NCI-H2029 treated with DMSO at 0.1 percent for 48 hours (cell line): ENCODE data around the gene ATP5F1E.
A peak's percentile ranks its signal among the peaks of the same experiment; 100 is the strongest.
"Not testable (repeated sequence)": the region's sequence is repeated elsewhere in the genome, so short reads cannot be mapped to it uniquely, and the experiment has no call there.

Experiments
- DNase-seq: peaks from one replicate; lab custom pipeline; 2025; lab: John Stamatoyannopoulos, UW

ATP5F1E gene

DNA sequence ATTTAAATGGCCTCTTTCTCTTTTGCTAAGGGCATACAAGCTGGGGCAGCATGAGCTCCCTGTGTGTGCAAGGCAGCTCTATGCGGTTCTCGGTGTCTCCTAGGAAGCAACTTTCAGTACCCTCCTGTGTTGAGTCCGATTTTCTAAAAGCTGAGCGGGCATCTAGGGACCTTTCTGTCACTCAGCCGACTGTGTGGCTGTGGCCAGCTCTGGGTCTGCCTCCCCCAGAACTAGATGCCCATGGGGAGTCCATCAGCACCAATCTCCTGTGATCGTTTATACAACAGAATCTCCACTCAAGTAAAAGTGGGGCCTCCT, 43.6 kb downstream of the ATP5F1E start:
- no peak for DNase-seq

DNA sequence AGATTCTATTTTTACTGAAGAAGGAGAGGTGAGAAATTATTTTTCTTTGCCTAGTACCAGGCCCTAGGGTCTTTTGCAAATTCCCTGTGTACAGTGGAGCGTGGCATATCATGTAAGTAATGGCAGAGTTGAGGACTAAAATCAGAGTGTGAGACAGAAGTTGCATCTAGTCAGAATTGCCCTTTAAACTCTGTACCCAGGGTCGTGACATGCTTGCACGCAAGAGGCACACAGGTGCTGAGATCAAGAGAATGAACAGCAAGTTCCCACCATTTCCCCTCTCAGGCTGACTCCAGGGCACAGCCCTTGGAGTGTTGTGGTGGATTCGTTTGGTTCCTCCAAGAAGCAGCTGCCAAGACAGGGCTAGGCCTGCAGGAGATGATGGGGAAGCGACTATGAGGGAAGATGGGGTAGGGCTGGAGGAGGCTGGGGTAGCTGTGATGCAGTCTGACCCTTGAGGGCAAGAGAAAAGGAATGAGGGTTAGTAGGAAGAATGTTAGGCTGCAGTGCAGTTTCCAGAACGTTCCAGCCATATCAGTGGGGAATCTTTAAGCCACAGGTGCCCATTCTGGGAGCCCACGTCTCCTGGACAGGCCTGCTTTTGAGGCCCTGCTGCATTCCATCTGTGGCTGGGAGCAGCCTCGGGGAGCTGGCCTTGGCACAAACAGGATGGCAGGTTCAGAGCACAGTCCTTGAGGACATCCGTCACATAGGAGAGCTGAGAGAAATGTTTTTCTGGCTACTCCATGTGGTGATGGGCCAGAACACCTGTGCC, 44.2 kb downstream of the ATP5F1E start:
- DNase-seq = no peak

DNA sequence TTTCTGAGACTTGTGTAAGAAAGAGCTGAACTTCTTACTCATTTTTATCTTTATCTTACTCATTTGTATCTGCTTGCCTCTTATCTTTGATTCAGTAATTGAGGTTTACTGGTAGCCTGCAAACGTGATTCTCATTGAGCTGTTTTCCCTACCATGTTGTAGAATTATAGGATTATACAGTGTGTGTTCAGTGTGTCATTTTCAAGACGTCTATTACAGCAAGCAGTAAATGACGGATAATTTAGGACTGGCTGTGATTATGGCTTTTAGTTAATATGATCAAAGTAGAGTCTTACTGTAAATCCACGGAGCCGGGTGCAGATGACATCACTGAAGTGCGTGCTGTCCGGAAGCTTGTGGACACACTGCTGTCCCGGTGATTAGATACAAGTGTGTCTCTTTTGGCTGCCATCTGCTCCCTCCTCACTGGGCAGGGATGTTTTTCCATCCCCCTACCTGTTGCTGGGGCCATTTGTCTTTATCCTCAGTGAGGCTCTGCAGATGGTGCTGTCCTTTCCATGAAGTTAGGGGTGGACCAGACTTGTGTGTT, 45.1 kb downstream of the ATP5F1E start:
- DNase-seq = no peak

DNA sequence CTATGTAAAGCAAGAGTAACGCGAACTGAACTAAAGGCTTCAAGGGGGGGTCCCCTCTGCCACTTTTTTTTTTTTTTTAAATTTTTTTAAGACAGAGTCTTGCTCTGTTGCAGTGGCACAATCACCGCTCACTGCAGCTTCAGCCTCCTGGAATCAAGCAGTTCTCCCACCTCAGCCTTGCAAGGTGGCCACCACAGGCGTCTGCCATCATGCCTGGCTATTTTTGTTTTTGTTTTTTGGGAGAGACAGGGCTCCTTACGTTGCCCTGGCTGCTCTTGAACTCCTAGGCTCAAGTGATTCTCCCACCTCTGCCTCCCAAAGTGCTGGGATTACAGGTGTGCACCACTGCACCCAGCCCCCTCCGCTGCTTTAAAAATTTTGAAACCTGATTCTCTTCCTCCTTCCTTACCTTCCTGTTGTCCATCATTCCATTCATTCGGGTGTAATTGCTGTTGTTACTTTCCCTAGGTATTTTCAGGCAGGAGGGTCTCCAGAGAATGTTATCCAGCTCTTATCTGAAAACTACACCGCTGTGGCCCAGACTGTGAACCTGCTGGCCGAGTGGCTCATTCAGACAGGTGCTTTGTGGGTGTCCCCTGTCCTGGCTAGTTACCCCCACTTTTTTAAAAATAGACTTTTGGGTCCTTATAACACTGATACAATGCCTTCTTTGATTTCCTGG, 45.7 kb downstream of the ATP5F1E start:
- DNase-seq = no peak

DNA sequence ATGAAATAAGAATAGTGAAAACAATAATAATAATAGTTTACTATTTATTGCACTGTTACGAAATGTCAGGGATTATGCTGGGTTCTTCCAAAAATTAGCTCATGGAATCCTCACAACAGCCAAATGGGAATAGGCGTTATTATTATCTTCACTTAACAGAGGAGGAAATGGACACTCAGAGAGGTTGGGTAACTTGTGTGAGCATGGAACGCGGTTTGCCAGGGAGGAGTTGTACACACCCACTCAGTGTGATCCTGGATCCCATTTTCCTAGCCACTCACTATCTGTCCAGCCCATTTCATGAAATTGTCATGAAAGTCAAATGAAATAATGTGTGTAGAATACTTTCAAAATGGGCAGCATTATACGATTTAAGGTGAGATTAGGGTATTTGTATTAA, 46.5 kb downstream of the ATP5F1E start:
- no peak for DNase-seq

DNA sequence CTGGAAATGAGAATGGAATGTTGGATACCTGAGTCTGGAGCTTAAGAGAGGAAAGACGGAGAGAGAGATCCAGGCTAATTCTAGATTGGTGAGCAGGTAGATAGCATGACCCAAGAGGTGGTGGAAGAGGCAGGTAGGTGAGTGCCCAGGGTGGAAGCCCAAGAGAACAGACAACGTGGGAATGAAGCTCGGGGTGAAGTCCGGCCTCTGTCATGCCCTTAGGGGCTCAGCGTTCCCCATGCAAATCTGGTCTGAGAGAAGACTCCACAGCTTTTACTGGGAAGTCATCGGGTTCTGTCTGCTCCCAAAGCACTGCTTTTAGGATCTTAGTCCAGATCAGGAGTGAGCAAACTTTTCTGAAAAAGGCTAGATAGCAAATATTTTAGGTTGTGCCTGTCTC, 47.4 kb downstream of the ATP5F1E start:
- no peak for DNase-seq

DNA sequence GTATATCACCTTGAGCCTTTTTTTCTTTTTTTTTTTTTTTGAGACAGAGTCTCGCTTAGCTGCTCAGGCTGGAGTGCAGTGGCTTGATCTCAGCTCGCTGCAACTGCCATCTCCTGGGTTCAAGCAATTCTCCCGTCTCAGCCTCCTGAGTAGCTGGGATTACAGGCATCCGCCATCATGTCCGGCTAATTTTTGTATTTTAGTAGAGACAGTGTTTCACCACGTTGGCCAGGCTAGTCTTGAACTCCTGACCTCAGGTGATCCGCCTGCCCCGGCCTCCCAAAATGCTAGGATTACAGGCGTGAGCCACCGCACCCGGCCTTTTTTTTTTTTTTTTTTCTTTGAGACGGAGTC, 49.0 kb downstream of the ATP5F1E start:
- DNase-seq = not testable (repeated sequence)

DNA sequence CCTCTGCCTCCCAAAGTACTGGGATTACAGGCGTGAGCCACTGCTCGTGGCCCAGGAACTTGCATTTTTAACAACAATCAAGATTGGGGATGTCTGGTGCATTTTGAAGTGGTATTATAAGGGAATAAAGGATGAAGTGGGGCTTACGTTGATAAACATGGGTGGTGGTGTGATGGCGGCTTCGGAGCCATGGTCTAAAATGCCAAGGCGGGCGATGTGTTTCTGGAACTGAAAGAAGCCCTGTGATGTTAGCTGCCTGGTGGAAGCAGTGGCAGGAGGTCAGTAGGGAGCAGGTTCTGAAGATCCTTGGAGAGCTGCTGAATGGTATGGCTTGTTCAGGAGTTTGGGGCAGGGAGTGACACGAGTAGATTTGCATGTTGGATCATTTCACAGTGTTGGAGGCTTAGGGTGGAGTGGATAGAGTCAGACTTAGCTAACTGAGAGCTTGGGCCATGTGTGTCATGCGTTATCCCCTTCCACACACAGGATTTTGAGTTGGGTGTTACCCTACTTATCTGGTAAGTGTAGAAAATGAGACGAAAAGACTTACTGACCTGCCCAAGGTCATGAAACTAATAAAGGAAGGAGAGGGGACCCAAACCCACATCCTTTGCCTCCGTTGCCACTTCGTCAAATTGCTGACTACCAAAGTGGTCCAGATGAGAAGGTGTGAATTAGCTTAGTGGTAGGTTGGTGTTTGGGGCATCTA, 49.6 kb downstream of the ATP5F1E start:
- DNase-seq = no peak

DNA sequence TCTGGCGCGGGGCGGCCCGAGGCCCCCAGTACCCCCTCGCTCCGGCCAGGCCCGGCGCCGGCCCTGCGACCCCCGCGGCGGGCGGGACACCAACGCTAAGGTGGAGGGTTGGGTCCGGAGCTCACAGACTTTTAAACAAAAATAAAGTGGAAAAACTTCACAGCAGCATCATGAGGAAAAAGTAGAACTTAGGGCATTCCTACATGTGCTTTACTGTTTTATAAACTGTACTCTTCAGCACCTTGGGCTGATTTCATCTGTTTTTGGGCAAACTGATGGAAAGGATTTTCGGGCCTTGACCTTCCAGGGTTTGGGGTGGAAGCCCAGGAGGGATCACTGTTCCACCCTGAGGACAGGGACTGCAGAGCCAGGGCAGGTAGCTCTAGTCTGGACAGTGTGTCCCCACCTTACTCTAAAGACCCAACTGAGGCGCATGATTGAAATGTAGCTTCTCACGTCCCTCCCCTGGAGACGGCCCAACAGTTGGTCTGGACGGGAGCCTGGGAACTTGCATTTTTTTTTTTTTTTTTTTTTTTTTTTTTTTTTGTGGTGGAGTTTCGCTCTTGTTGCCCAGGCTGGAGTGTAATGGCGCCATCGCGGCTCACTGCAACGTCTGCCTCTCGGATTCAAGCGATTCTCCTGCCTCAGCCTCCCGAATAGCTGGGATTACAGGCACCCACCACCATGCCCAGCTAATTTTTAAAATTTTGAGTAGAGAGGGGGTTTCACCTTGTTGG, 50.3 kb downstream of the ATP5F1E start:
- DNase-seq = no peak

DNA sequence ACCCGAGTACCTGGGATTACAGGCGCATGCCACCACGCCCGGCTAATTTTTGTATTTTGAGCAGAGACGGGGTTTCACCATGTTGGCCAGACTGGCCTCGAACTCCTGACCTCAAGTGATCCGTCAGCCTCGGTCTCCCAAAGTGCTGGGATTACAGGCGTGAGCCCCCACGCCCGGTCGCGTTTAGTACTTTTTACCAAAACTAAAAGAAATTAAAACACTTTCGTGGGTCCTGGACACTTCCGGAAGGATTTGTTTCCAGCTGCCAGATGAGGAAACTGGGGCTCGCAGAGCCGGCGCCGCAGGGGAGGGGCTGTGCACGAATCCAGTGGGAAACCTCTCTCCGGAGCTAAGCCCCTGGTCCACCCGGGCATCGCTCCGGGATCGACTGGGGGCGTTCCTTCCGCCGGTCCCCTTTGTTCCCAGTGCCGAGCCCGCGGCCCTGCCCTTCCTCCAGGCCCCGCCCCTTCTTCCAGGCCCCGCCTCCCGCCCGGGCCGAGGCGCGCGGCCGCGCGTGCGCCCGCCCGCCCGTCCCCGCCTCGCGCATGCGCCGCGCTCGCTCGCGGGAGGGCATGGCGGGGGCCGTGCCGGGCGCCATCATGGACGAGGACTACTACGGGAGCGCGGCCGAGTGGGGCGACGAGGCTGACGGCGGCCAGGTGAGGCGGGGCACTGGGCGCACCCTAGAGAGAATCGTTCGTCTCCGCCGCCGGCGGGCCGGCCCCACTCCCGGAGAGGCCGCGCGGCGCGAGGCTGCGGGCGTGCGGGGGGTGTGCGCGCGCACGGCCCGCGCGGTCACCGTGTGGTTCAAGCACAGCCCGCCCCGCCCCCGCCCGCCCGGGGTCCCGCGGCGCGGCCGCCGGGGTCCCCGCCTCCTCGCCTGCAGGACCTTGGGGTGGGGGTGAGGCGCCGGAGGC, 51.2 kb downstream of the ATP5F1E start, which contains the start of gene NELFCD:
NELFCD (plus strand) TSS at position 546 of the 917 bp plus-strand sequence; CDS start at position 600, 54 bp downstream.
- peak; percentile 15 for DNase-seq

DNA sequence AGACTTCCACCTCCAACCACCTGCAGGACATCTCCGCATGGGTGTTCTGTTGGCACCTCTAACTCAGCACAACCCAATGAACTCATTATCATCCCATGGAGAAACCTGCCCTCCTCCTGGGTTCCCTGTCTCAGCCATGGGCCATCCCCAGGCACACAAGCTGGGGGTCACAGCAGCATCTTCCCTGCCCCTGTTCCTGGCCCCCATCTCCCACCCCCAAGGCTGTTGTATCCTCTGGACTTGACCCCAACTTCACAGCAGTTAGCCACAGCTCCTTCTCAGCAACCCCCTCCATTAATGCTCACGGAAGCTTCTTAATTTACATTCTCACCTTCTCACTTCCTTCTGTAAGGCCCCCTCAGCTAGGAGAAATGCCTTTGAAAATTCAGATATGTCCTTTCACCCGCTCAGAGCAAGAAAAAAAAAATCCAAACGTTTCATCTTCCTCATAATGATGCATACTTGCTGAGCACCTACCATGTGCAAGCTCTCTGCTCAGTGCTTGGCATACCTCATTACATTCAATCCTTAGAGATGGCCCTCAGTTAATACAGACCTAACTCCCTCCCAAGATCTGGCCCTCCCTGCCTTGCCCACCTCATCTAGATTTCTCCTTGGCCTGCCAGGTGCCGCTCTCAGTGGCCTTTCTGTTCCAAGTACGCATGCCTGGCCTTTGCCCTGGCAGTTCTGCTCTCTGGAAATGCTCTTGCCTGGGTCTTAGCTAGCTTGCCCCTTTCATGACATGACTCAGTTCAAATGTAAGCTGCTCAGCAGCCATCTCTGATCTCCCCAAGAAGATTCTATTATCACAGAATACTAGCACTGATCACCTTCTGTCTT, 53.6 kb downstream of the ATP5F1E start:
- DNase-seq = no peak

DNA sequence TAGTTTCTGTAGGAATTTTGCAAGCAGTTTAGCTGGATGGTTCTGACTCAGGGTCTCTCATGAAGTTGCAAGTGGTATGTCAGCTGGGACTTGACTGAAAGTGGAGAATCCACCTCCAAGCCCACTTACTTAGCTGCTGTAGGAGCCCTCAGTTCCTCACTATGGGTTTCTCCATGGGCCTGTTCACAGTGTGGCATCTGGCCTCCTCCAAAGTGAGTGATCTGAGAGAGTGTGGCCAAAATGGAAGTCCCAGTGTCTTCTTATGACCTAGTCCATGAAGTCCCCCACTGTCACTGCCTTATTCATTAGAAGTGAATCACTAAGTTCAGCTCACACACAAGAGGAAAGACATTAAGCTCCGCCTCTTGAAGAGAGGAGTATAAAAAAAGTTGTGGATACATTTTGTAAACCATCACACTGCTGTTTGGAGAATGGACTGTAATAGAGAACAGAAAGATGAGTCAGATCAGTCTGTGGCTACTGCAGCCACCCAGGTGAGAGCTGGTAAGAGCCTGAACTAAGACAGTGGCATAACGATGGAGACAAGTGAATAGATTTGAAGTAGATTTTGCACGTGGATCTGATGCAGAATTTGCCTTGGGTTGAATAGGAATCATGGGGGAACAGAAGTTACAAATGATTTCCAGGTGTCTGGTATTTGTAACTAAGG, 55.9 kb downstream of the ATP5F1E start:
- no peak for DNase-seq
